GM12801 (cell line): ENCODE measurements around the gene ZNF79.

Experiments used
- CTCF ChIP-seq: IDR thresholded peaks from one replicate; pipeline ENCODE4 v1.5.1; 2011; ENCODE audit warnings: control low read depth; ENCODE audit not compliant: insufficient read length; ENCODE audit errors: extremely low read depth

Gene ZNF79

GRCh38 chr9:127388037-127388855, 35.9 kb upstream of the ZNF79 start:
- TF ChIP-seq CTCF, result no peak

- TF ChIP-seq CTCF, result no peak
Observed at GRCh38 chr9:127388856-127389238, 35.3 kb upstream of the ZNF79 start.

GRCh38 chr9:127389381-127390247, 34.6 kb upstream of the ZNF79 start:
- TF ChIP-seq CTCF, result no peak

- no peak for TF ChIP-seq CTCF
Observed at GRCh38 chr9:127390248-127390545, 34.0 kb upstream of the ZNF79 start.

GRCh38 chr9:127390563-127390962, 33.6 kb upstream of the ZNF79 start:
- TF ChIP-seq CTCF, result no peak

- no peak for TF ChIP-seq CTCF
Observed at GRCh38 chr9:127392166-127392565, 32.0 kb upstream of the ZNF79 start.

- TF ChIP-seq CTCF, result no peak
Observed at GRCh38 chr9:127392976-127393375, 31.2 kb upstream of the ZNF79 start.
